Measurements from ENCODE around the gene NSMF. TPM values are rescaled to one million over a fixed set of nuclear protein-coding genes. Genes with fewer than 3 reads are reported as not detected.

Gene NSMF
- total and polyA plus RNA-seq, 12 donors = 5.3 to 29.3 (median 10.9) TPM

GRCh38 chr9:137478962-137479861 lies 20.1 kb upstream of the NSMF start:
- TF ChIP-seq CTCF (IDR thresholded peaks at IDR 0.05) = no peak
- peaks cover 0 to 12% (median 0%) of the 10 kb centered on the region in 9 donors for H3K4me1 ChIP-seq
- no peak overlapping the region for H3K27ac ChIP-seq
- peaks cover 0 to 24% (median 0%) of the 10 kb centered on the region in 9 donors for H3K36me3 ChIP-seq
- intact Hi-C loops (cut with DNase I) = no loop called here
- no peak overlapping the region for H3K4me3 ChIP-seq
- WGBS, 2 donors = 69 to 74% methylated on average over 36 of the region's 36 CpGs
- ATAC-seq (no peak), DNase-seq (no peak)
- H3K27me3 ChIP-seq = no peaks in the 10 kb centered on the region
- H3K9me3 ChIP-seq = peaks cover 0 to 24% (median 7%) of the 10 kb centered on the region in 11 donors

GRCh38 chr9:137478613-137478961 lies 19.5 kb upstream of the NSMF start:
- Histone ChIP-seq H3K4me3 (no peak overlapping the region), H3K27me3 (no peaks in the 10 kb centered on the region), H3K27ac (no peak overlapping the region), H3K4me1 (peaks cover 0 to 12% (median 0%) of the 10 kb centered on the region in 9 donors), H3K9me3 (peaks cover 0 to 26% (median 7%) of the 10 kb centered on the region in 11 donors), H3K36me3 (peaks cover 0 to 24% (median 0%) of the 10 kb centered on the region in 9 donors)
- DNase-seq = no peak
- 87 to 88% methylated on average over 11 of the region's 11 CpGs for WGBS, 2 donors
- intact Hi-C loops (cut with DNase I) = no loop called here
- ATAC-seq = peak in 1 of 8 donors; percentile 32
- TF ChIP-seq CTCF (IDR thresholded peaks at IDR 0.05) = no peak

- Histone ChIP-seq H3K27ac (no peak overlapping the region), H3K4me1 (peaks cover 0 to 12% (median 0%) of the 10 kb centered on the region in 9 donors), H3K27me3 (no peaks in the 10 kb centered on the region), H3K36me3 (peaks cover 0 to 24% (median 0%) of the 10 kb centered on the region in 9 donors), H3K9me3 (peaks cover 0 to 26% (median 7%) of the 10 kb centered on the region in 11 donors), H3K4me3 (no peak overlapping the region)
- WGBS, 2 donors = 81 to 84% methylated on average over 29 of the region's 29 CpGs
- intact Hi-C loops (cut with DNase I) = no loop called here
- DNase-seq = no peak
- TF ChIP-seq CTCF (IDR thresholded peaks at IDR 0.05) = no peak
- peak in 1 of 8 donors; percentile 20 for ATAC-seq
Measured at GRCh38 chr9:137477778-137478612, 18.9 kb upstream of the NSMF start.

- no peak for TF ChIP-seq CTCF (IDR thresholded peaks at IDR 0.05)
- no peak overlapping the region for H3K27ac ChIP-seq
- H3K4me1 ChIP-seq = peaks cover 0 to 3% (median 0%) of the 10 kb centered on the region in 9 donors
- WGBS, 2 donors = 89 to 91% methylated on average over 11 of the region's 11 CpGs
- intact Hi-C loops (cut with DNase I) = no loop called here
- H3K4me3 ChIP-seq = no peak overlapping the region
- DNase-seq (no peak), ATAC-seq (peak in 1 of 8 donors; percentile 23)
- H3K27me3 ChIP-seq = no peaks in the 10 kb centered on the region
- H3K9me3 ChIP-seq = peaks cover 0 to 26% (median 7%) of the 10 kb centered on the region in 11 donors
- peaks cover 0 to 24% (median 0%) of the 10 kb centered on the region in 9 donors for H3K36me3 ChIP-seq
Measured at GRCh38 chr9:137476856-137477255, 17.7 kb upstream of the NSMF start.
